Thyroid gland (tissue), 4 donors: ENCODE results near the gene WBP1L. TPM values are rescaled to one million over a fixed set of nuclear protein-coding genes. Genes with fewer than 3 reads are reported as not detected.
A peak's percentile ranks its signal among the peaks of the same experiment; 100 is the strongest.

Source experiments
- DNase-seq, 2 donors: peaks; one replicate each; pipeline ENCODE4 v3.0.0-alpha.2; 2019
- H3K27ac ChIP-seq, 3 donors: fragments of 200-600 bp; sonication (generic); 1 replicate in 2 of 3; 2 replicates in 1 of 3; pipeline ENCODE4 v1.5.1; 2016 to 2019; ENCODE audit warnings: mild to moderate bottlenecking in 1 of 3, moderate library complexity in 1 of 3
- H3K27me3 ChIP-seq: fragments of 200-600 bp; sonication (generic); one replicate; pipeline ENCODE4 v1.5.1; 2019
- H3K36me3 ChIP-seq, 2 donors: fragments of 200-600 bp; sonication (generic); one replicate each; pipeline ENCODE4 v1.5.1; 2016 to 2019
- H3K4me1 ChIP-seq, 2 donors: fragments of 200-600 bp; sonication (generic); one replicate each; pipeline ENCODE4 v1.5.1; 2017 to 2019
- H3K4me3 ChIP-seq, 3 donors: fragments of 200-600 bp; sonication (generic); replicated peaks in 1 of 3; 1 replicate in 2 of 3; 2 replicates in 1 of 3; pipeline ENCODE4 v1.5.1; 2016; ENCODE audit warnings: mild to moderate bottlenecking in 1 of 3
- H3K9me3 ChIP-seq: fragments of 200-600 bp; sonication (generic); one replicate; pipeline ENCODE4 v1.5.1; 2017
- POLR2A ChIP-seq, 2 donors: fragments of 450-650 bp; IDR thresholded peaks; one replicate each; pipeline ENCODE4 v1.6.1; 2017; ENCODE audit warnings: antibody characterized with exemption in 2 of 2, mild to moderate bottlenecking in 2 of 2, moderate library complexity in 1 of 2
- WGBS, 2 donors: methylation state at CpG; one replicate each; pipeline ENCODE4 v1.1.5; 2017; 5-methylcytosine and 5-hydroxymethylcytosine counted together
- intact Hi-C: fragments of 100-400 bp; cut with DNase I; formaldehyde crosslinking; loops from one replicate; pipeline ENCODE4 v1.15.1; 2023
- total RNA-seq, 4 donors: library from RNA; depleted of rRNA; stranded (reverse); fragments of >200 nt; gene quantifications; one replicate each; pipeline ENCODE4 v1.2.3, GENCODE V29; 2016
- TF ChIP-seq, protein P1 (sequence below), 6 experiments: fragments of 200-600 bp in 3 of 6; fragments of 450-650 bp in 3 of 6; sonication (generic) in 3 of 6; IDR thresholded peaks; one replicate each; pipeline ENCODE4 v1.5.1; 2016 to 2019; ENCODE audit warnings: antibody characterized with exemption in 6 of 6, mild to moderate bottlenecking in 2 of 6, inconsistent platforms in 1 of 6, moderate library complexity in 1 of 6

Gene WBP1L
- total RNA-seq, 4 donors from 2014 or later = 194 to 384 (median 314) TPM

DNA sequence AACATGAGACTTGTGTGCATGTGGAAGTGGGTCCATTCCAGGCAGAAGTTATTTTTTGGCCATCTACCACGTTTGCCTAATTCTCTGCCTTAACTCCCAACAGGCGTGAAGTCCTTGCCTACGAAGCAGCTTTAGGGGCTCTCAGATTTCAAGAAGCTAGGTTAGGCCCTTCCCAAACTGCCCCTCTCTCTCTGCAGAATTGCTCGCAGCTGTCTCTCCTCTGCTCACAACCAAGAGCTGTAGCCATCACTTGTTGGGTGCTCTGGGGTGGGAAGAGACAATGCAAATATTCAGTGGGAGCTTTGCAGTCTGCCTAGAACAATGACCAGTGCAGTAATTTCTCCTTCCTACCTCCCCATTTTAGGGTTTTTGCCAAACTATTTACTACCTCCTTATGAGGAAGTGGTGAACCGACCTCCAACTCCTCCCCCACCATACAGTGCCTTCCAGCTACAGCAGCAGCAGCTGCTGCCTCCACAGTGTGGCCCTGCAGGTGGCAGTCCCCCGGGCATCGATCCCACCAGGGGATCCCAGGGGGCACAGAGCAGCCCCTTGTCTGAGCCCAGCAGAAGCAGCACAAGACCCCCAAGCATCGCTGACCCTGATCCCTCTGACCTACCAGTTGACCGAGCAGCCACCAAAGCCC, 68.6 kb downstream of the WBP1L start:
- Histone ChIP-seq H3K27me3 (no peaks in the 10 kb centered on the region), H3K36me3 (peaks cover 45 to 49% of the 10 kb centered on the region in 2 donors), H3K4me3 (no peak overlapping the region), H3K27ac (peak overlapping the region; percentile 13 to 78 (median 64)), H3K9me3 (no peaks in the 10 kb centered on the region), H3K4me1 (peaks cover 28 to 55% of the 10 kb centered on the region in 2 donors)
- no peak for TF ChIP-seq POLR2A (IDR thresholded peaks at IDR 0.05)
- TF ChIP-seq, protein P1, sequence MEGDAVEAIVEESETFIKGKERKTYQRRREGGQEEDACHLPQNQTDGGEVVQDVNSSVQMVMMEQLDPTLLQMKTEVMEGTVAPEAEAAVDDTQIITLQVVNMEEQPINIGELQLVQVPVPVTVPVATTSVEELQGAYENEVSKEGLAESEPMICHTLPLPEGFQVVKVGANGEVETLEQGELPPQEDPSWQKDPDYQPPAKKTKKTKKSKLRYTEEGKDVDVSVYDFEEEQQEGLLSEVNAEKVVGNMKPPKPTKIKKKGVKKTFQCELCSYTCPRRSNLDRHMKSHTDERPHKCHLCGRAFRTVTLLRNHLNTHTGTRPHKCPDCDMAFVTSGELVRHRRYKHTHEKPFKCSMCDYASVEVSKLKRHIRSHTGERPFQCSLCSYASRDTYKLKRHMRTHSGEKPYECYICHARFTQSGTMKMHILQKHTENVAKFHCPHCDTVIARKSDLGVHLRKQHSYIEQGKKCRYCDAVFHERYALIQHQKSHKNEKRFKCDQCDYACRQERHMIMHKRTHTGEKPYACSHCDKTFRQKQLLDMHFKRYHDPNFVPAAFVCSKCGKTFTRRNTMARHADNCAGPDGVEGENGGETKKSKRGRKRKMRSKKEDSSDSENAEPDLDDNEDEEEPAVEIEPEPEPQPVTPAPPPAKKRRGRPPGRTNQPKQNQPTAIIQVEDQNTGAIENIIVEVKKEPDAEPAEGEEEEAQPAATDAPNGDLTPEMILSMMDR (IDR thresholded peaks at IDR 0.05) = no peak
- 78 to 83% methylated on average over 7 to 8 of the region's 9 CpGs for WGBS, 2 donors
- intact Hi-C loops = loop anchor here (10.0 kb wide), 1 partner anchor 68 kb away; the partner anchor contains the start of gene WBP1L
- no peak for DNase-seq

DNA sequence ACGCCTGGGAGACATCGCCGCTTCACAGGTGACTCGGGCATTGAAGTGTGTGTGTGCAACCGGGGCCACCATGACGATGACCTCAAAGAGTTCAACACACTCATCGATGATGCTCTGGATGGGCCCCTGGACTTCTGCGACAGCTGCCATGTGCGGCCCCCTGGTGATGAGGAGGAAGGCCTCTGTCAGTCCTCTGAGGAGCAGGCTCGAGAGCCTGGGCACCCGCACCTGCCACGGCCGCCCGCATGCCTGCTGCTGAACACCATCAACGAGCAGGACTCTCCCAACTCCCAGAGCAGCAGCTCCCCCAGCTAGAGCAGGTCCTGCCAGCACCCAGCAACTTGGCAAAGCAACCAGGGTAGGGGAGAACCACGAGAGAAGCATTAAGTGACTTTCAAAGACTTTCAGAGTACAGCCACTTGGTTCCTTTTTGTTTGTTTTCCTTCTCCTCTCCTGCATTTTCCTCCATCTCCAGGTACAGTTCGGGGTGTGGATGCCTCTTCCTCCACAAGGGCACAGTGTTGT, 69.3 kb downstream of the WBP1L start:
- H3K9me3 ChIP-seq = no peaks in the 10 kb centered on the region
- WGBS, 2 donors = 85% methylated on average over 16 to 17 of the region's 17 CpGs
- H3K27ac ChIP-seq = peak overlapping the region; percentile 28 to 78 (median 54)
- H3K4me1 ChIP-seq = peaks cover 28 to 62% of the 10 kb centered on the region in 2 donors
- no peaks in the 10 kb centered on the region for H3K27me3 ChIP-seq
- intact Hi-C loops = loop anchor here (10.0 kb wide), 1 partner anchor 68 kb away; the partner anchor contains the start of gene WBP1L
- TF ChIP-seq POLR2A (IDR thresholded peaks at IDR 0.05) = no peak
- TF ChIP-seq, protein P1 (IDR thresholded peaks at IDR 0.05) = no peak
- no peak overlapping the region for H3K4me3 ChIP-seq
- no peak for DNase-seq
- peaks cover 45 to 49% of the 10 kb centered on the region in 2 donors for H3K36me3 ChIP-seq

- Histone ChIP-seq H3K27me3 (no peaks in the 10 kb centered on the region), H3K27ac (peak overlapping the region; percentile 28 to 78 (median 54)), H3K9me3 (no peaks in the 10 kb centered on the region), H3K4me3 (no peak overlapping the region), H3K4me1 (peaks cover 35 to 70% of the 10 kb centered on the region in 2 donors), H3K36me3 (peaks cover 45 to 49% of the 10 kb centered on the region in 2 donors)
- no peak for DNase-seq
- 74 to 81% methylated on average over 16 of the region's 16 CpGs for WGBS, 2 donors
- no peak for TF ChIP-seq POLR2A (IDR thresholded peaks at IDR 0.05)
- TF ChIP-seq, protein P1 (IDR thresholded peaks at IDR 0.05) = no peak
- intact Hi-C loops = loop anchor here (10.0 kb wide), 1 partner anchor 69 kb away; the partner anchor contains the start of gene WBP1L
Measured at GRCh38 chr10:102813734-102814452, 70.1 kb downstream of the WBP1L start.

GRCh38 chr10:102814453-102814871, 70.7 kb downstream of the WBP1L start:
- intact Hi-C loops = loop anchor here (10.0 kb wide), 1 partner anchor 70 kb away; the partner anchor contains the start of gene WBP1L
- H3K9me3 ChIP-seq = no peaks in the 10 kb centered on the region
- no peak for DNase-seq
- H3K4me1 ChIP-seq = peaks cover 38 to 76% of the 10 kb centered on the region in 2 donors
- no peak overlapping the region for H3K4me3 ChIP-seq
- TF ChIP-seq POLR2A (IDR thresholded peaks at IDR 0.05) = no peak
- TF ChIP-seq, protein P1 (IDR thresholded peaks at IDR 0.05) = no peak
- H3K27ac ChIP-seq = peak overlapping the region; percentile 28 to 78 (median 77)
- 44 to 53% methylated on average over 8 of the region's 8 CpGs for WGBS, 2 donors
- peaks cover 45 to 49% of the 10 kb centered on the region in 2 donors for H3K36me3 ChIP-seq
- no peaks in the 10 kb centered on the region for H3K27me3 ChIP-seq
